IMR-90 (cell line): ENCODE results near the gene RETREG1. TPM values are rescaled to one million over a fixed set of nuclear protein-coding genes. Genes with fewer than 3 reads are reported as not detected.

ENCODE experiments used
- ATAC-seq: fragments of 200-7000 bp; cut with Tn5 transposase; 2 replicates; pipeline ENCODE4 v1.9.1; 2020; ENCODE audit warnings: low read depth, mild to moderate bottlenecking, moderate library complexity
- BruUV-seq: library from RNA; stranded (reverse); fragments of 400-500 nt; replicated peaks from 2 replicates; lab custom pipeline; 2021; lab: Mats Ljungman, UMichigan
- CTCF ChIA-PET: fragments of 300-600 bp; formaldehyde crosslinking; extraction: SDS; loops from one replicate; lab custom pipeline; 2021; ENCODE audit warnings: antibody characterized with exemption; lab: Yijun Ruan, JAX
- POLR2A ChIA-PET: fragments of 300-600 bp; sonication (Branson Sonifier 250); formaldehyde crosslinking; loops from one replicate; lab custom pipeline; 2022; ENCODE audit warnings: antibody characterized with exemption; ENCODE audit not compliant: unreplicated experiment; lab: Charles Lee
- DNase-seq: peaks from one replicate; pipeline ENCODE4 v3.0.0; 2013
- H2AFZ ChIP-seq: replicated peaks from 2 replicates; pipeline ENCODE3; 2013; ENCODE audit warnings: low read length, mild to moderate bottlenecking; ENCODE audit not compliant: poor library complexity
- H2AK5ac ChIP-seq: 2 replicates; pipeline ENCODE4 v1.6.1; 2013; ENCODE audit warnings: low read depth, low read length, inconsistent platforms
- H2AK9ac ChIP-seq: replicated peaks from 2 replicates; pipeline ENCODE3; 2013; ENCODE audit warnings: mild to moderate bottlenecking, low read depth, low read length, moderate library complexity; ENCODE audit not compliant: poor library complexity
- H2BK120ac ChIP-seq: 2 replicates; pipeline ENCODE4 v1.6.1; 2013; ENCODE audit warnings: low read depth, low read length, inconsistent platforms
- H2BK15ac ChIP-seq: 3 replicates; pipeline ENCODE4 v1.6.1; 2013; ENCODE audit warnings: low read depth, low read length, inconsistent platforms
- H2BK20ac ChIP-seq: 2 replicates; pipeline ENCODE4 v1.6.1; 2013; ENCODE audit warnings: low read depth, mild to moderate bottlenecking, inconsistent platforms, low read length, moderate library complexity
- H2BK5ac ChIP-seq: 2 replicates; pipeline ENCODE4 v1.6.1; 2013; ENCODE audit warnings: mild to moderate bottlenecking, low read depth, low read length, inconsistent platforms; ENCODE audit not compliant: poor library complexity, severe bottlenecking
- H3K14ac ChIP-seq: replicated peaks from 2 replicates; pipeline ENCODE4 v1.6.1; 2013; ENCODE audit warnings: low read depth, low read length, inconsistent platforms
- H3K18ac ChIP-seq: 2 replicates; pipeline ENCODE4 v1.6.1; 2013; ENCODE audit warnings: low read depth, low read length, control low read depth
- H3K23ac ChIP-seq: 2 replicates; pipeline ENCODE4 v1.6.1; 2013; ENCODE audit warnings: low read depth, low read length, inconsistent platforms
- H3K27ac ChIP-seq: 2 replicates; pipeline ENCODE4 v1.5.1; 2013; ENCODE audit warnings: mild to moderate bottlenecking, control low read depth, low read length; ENCODE audit not compliant: insufficient read depth
- H3K27me3 ChIP-seq: 2 replicates; pipeline ENCODE4 v1.6.1; 2013; ENCODE audit warnings: low read length; ENCODE audit not compliant: control insufficient read depth, insufficient read depth
- H3K36me3 ChIP-seq: 2 replicates; pipeline ENCODE4 v1.6.1; 2013; ENCODE audit warnings: low read length, mixed read lengths; ENCODE audit not compliant: control insufficient read depth, insufficient read depth
- H3K4ac ChIP-seq: 2 replicates; pipeline ENCODE4 v1.6.1; 2013; ENCODE audit warnings: low read depth, low read length, inconsistent platforms
- H3K4me1 ChIP-seq: 2 replicates; pipeline ENCODE4 v1.6.1; 2013; ENCODE audit warnings: low read length, mixed read lengths; ENCODE audit not compliant: control insufficient read depth, insufficient read depth
- H3K4me2 ChIP-seq: 2 replicates; pipeline ENCODE4 v1.6.1; 2013; ENCODE audit warnings: low read depth, mild to moderate bottlenecking, control low read depth, low read length, moderate library complexity
- H3K4me3 ChIP-seq: 2 replicates; pipeline ENCODE4 v1.5.1; 2013; ENCODE audit warnings: low read depth, mild to moderate bottlenecking, control low read depth, low read length, moderate library complexity; ENCODE audit not compliant: insufficient read depth
- H3K56ac ChIP-seq: 2 replicates; pipeline ENCODE4 v1.6.1; 2013; ENCODE audit warnings: low read length, inconsistent platforms; ENCODE audit not compliant: insufficient read depth; ENCODE audit errors: extremely low read depth
- H3K79me1 ChIP-seq, 2 experiments: 2 replicates each; pipeline ENCODE4 v1.6.1; 2013; ENCODE audit warnings: low read length in 2 of 2, inconsistent platforms in 1 of 2, low read depth in 1 of 2
- H3K9ac ChIP-seq: 2 replicates; pipeline ENCODE4 v1.6.1; 2013; ENCODE audit warnings: low read depth, low read length, control low read depth
- H3K9me1 ChIP-seq: 2 replicates; pipeline ENCODE4 v1.6.1; 2013; ENCODE audit warnings: low read length, inconsistent platforms; ENCODE audit not compliant: insufficient read depth
- H3K9me3 ChIP-seq: 2 replicates; pipeline ENCODE4 v1.6.1; 2013; ENCODE audit warnings: low read length; ENCODE audit not compliant: control insufficient read depth, insufficient read depth
- H4K20me1 ChIP-seq: 2 replicates; pipeline ENCODE4 v1.6.1; 2013; ENCODE audit warnings: low read length, inconsistent platforms; ENCODE audit not compliant: insufficient read depth
- H4K5ac ChIP-seq: 2 replicates; pipeline ENCODE4 v1.6.1; 2013; ENCODE audit warnings: mild to moderate bottlenecking, low read depth, low read length, control low read depth
- H4K8ac ChIP-seq, 2 experiments: 2 replicates each; pipeline ENCODE4 v1.6.1; 2013; ENCODE audit warnings: low read depth in 2 of 2, low read length in 2 of 2, control low read depth in 1 of 2, inconsistent platforms in 1 of 2
- H4K91ac ChIP-seq: 2 replicates; pipeline ENCODE4 v1.6.1; 2013; ENCODE audit warnings: low read depth, low read length, inconsistent platforms; ENCODE audit not compliant: insufficient read depth
- FOS ChIP-seq: fragments of 150-350 bp; IDR thresholded peaks from 2 replicates; pipeline ENCODE4 v1.6.1; 2016; ENCODE audit warnings: low read depth, low read length
- MAZ ChIP-seq: IDR thresholded peaks from 2 replicates; pipeline ENCODE4 v1.6.1; 2012; ENCODE audit warnings: low read depth, mild to moderate bottlenecking, low read length, improper control_type of control experiment, moderate library complexity, borderline replicate concordance
- RFX5 ChIP-seq: IDR thresholded peaks from 2 replicates; pipeline ENCODE4 v1.8.0; 2012; ENCODE audit warnings: low read depth, mild to moderate bottlenecking, low read length, moderate library complexity
- SMC3 ChIP-seq: fragments of 150-350 bp; IDR thresholded peaks from 2 replicates; pipeline ENCODE4 v1.6.1; 2016; ENCODE audit warnings: low read depth, mild to moderate bottlenecking, antibody characterized with exemption, low read length, moderate library complexity
- USF2 ChIP-seq: fragments of 150-350 bp; IDR thresholded peaks from 2 replicates; pipeline ENCODE4 v1.6.1; 2017; ENCODE audit warnings: mild to moderate bottlenecking, antibody characterized with exemption, low read length, low read depth
- WGBS, 2 experiments: methylation state at CpG; one replicate each; pipeline versions ENCODE4 v1.1.5 to v1.1.7; 2013; ENCODE audit warnings: missing lambda C conversion rate in 2 of 2; ENCODE audit not compliant: insufficient read length in 1 of 2; ENCODE audit errors: extremely low coverage in 2 of 2; 5-methylcytosine and 5-hydroxymethylcytosine counted together
- dilution Hi-C: fragments of 300-500 bp; cut with HindIII; formaldehyde crosslinking; loops from one replicate; pipeline ENCODE4 v1.14.3; 2018; ENCODE audit warnings: low sequenced_read_pairs; ENCODE audit not compliant: unreplicated experiment
- in situ Hi-C: fragments of 300-500 bp; cut with MboI; formaldehyde crosslinking; loops from 3 replicates; pipeline ENCODE4 v1.14.3; 2019; ENCODE audit warnings: low sequenced_read_pairs, inconsistent platforms, mixed read lengths
- intact Hi-C: fragments of 100-400 bp; cut with micrococcal nuclease; formaldehyde crosslinking; loops from 2 replicates; pipeline ENCODE4 v1.10.0; 2022
- polyA plus RNA-seq, 3 experiments: library from polyadenylated mRNA; depleted of rRNA; stranded (reverse); fragments of >200 nt; gene quantifications; 2 replicates each; pipeline ENCODE4 v1.2.3, GENCODE V29; 2012; ENCODE audit warnings: low replicate concordance in 1 of 3
- total RNA-seq: library from RNA; depleted of rRNA; stranded (reverse); fragments of >200 nt; gene quantifications from 2 replicates; pipeline ENCODE4 v1.2.3, GENCODE V29; 2012

Gene RETREG1
- total and polyA plus RNA-seq, 2 of the 4 experiments (the other 2 are of a cell fraction) = not detected

- Histone ChIP-seq H2AK9ac (no peak overlapping the region), H3K4me3 (no peak overlapping the region), H2BK120ac (no peak overlapping the region), H3K23ac (no peak overlapping the region), H3K14ac (no peak overlapping the region), H3K4ac (no peak overlapping the region), H4K5ac (no peak overlapping the region), H3K79me1 (no peaks in the 10 kb centered on the region), H3K27me3 (peaks cover 40% of the 10 kb centered on the region), H3K9me3 (no peaks in the 10 kb centered on the region), H4K20me1 (no peaks in the 10 kb centered on the region), H2AFZ (no peak overlapping the region), H3K56ac (no peak overlapping the region), H2BK5ac (no peak overlapping the region), H3K36me3 (no peaks in the 10 kb centered on the region), H3K9ac (no peak overlapping the region), H2AK5ac (no peak overlapping the region), H3K18ac (no peak overlapping the region), H3K4me1 (no peaks in the 10 kb centered on the region), H3K9me1 (no peaks in the 10 kb centered on the region), H2BK20ac (no peak overlapping the region), H3K27ac (no peak overlapping the region), H4K8ac (no peak overlapping the region), H2BK15ac (no peak overlapping the region), H3K4me2 (no peak overlapping the region), H4K91ac (no peak overlapping the region)
- WGBS, 2 experiments = 80% methylated on average over 1 of the region's 3 CpGs; no CpG with 5 or more reads in 1 of the 2 experiments
- ATAC-seq (no peak), DNase-seq (no peak)
- in situ Hi-C loops = no loop called here
- BruUV-seq = no TSS peak
- TF ChIP-seq FOS (no peak), RFX5 (no peak), SMC3 (no peak), MAZ (no peak), USF2 (no peak)
- ChIA-PET POLR2A (no interaction called here), CTCF (interaction anchor here (0.6 kb wide), 1 partner anchor 52 kb away, joined by 4 read pairs; no protein-coding TSS in a partner anchor)
- dilution Hi-C loops = no loop called here
- intact Hi-C loops = no loop called here
These were observed 8.3 kb upstream of the RETREG1 start for GRCh38 chr5:16625096-16625495.
